Liver (tissue), 9 donors: Measurements from ENCODE around the gene PLPP3. TPM values are rescaled to one million over a fixed set of nuclear protein-coding genes. Genes with fewer than 3 reads are reported as not detected.

Experiments
- DNase-seq: peaks from one replicate; pipeline ENCODE4 v3.0.0-alpha.2; 2017; ENCODE audit warnings: low spot score
- H3K27ac ChIP-seq, 2 donors: one replicate each; pipeline ENCODE4 v1.7.0; 2013; ENCODE audit warnings: inconsistent platforms in 2 of 2, low read length in 2 of 2, control low read depth in 1 of 2, low read depth in 1 of 2, mild to moderate bottlenecking in 1 of 2
- H3K27me3 ChIP-seq, 4 donors: one replicate each; pipeline versions ENCODE4 v1.6.1 to v1.7.0; 2013; ENCODE audit warnings: low read length in 3 of 4, inconsistent platforms in 1 of 4, mild to moderate bottlenecking in 1 of 4, moderate library complexity in 1 of 4; ENCODE audit not compliant: control insufficient read depth in 4 of 4, insufficient read depth in 4 of 4
- H3K36me3 ChIP-seq, 4 donors: one replicate each; pipeline versions ENCODE4 v1.6.1 to v1.7.0; 2013; ENCODE audit warnings: low read length in 3 of 4, mild to moderate bottlenecking in 3 of 4, low read depth in 1 of 4, moderate library complexity in 1 of 4; ENCODE audit not compliant: control insufficient read depth in 4 of 4, insufficient read depth in 3 of 4
- H3K4me1 ChIP-seq, 4 donors: one replicate each; pipeline versions ENCODE4 v1.6.1 to v1.7.0; 2013; ENCODE audit warnings: low read length in 3 of 4, mild to moderate bottlenecking in 3 of 4, moderate library complexity in 1 of 4; ENCODE audit not compliant: control insufficient read depth in 4 of 4, insufficient read depth in 4 of 4
- H3K4me3 ChIP-seq, 3 donors: one replicate each; pipeline versions ENCODE4 v1.6.1 to v1.7.0; 2013; ENCODE audit warnings: low read length in 3 of 3, control low read depth in 1 of 3, low read depth in 1 of 3, mild to moderate bottlenecking in 1 of 3
- H3K9ac ChIP-seq, 2 donors: one replicate each; pipeline ENCODE4 v1.7.0; 2013; ENCODE audit warnings: low read length in 2 of 2, mild to moderate bottlenecking in 2 of 2, moderate library complexity in 2 of 2, control low read depth in 1 of 2, low read depth in 1 of 2
- H3K9me3 ChIP-seq, 4 donors: one replicate each; pipeline versions ENCODE4 v1.6.1 to v1.7.0; 2013; ENCODE audit warnings: low read length in 3 of 4; ENCODE audit not compliant: control insufficient read depth in 4 of 4
- ATF3 ChIP-seq: IDR thresholded peaks from 2 replicates; pipeline ENCODE4 v1.6.1; 2016; ENCODE audit warnings: antibody characterized with exemption
- CTCF ChIP-seq: fragments of 150-350 bp; IDR thresholded peaks from 2 replicates; pipeline ENCODE4 v1.5.1; 2017; ENCODE audit warnings: improper control_type of control experiment, low read depth, low read length; ENCODE audit not compliant: missing input control
- EGR1 ChIP-seq, 2 donors: IDR thresholded peaks; 2 replicates each; pipeline ENCODE4 v1.6.1; 2016 to 2018; ENCODE audit warnings: antibody characterized with exemption in 2 of 2, low read depth in 2 of 2
- FOXA1 ChIP-seq: IDR thresholded peaks from 2 replicates; pipeline ENCODE4 v1.6.1; 2016; ENCODE audit warnings: antibody characterized with exemption
- FOXA2 ChIP-seq: IDR thresholded peaks from 2 replicates; pipeline ENCODE4 v1.6.1; 2016; ENCODE audit warnings: antibody characterized with exemption
- GABPA ChIP-seq, 2 donors: IDR thresholded peaks in 1 of 2; conservative IDR thresholded peaks in 1 of 2; 2 replicates each; pipeline ENCODE4 v1.6.1; 2016; ENCODE audit warnings: antibody characterized with exemption in 2 of 2, mild to moderate bottlenecking in 1 of 2, moderate library complexity in 1 of 2
- HNF4A ChIP-seq, 2 donors: conservative IDR thresholded peaks; 2 replicates each; pipeline ENCODE4 v1.6.1; 2016; ENCODE audit warnings: antibody characterized with exemption in 2 of 2, mild to moderate bottlenecking in 2 of 2
- HNF4G ChIP-seq: IDR thresholded peaks from 2 replicates; pipeline ENCODE4 v1.6.1; 2016; ENCODE audit warnings: antibody characterized with exemption
- JUND ChIP-seq, 2 donors: IDR thresholded peaks; 2 replicates each; pipeline ENCODE4 v1.6.1; 2016; ENCODE audit warnings: antibody characterized with exemption in 2 of 2
- MAX ChIP-seq: IDR thresholded peaks from 2 replicates; pipeline ENCODE4 v1.6.1; 2016; ENCODE audit warnings: antibody characterized with exemption
- NR2F2 ChIP-seq: IDR thresholded peaks from 2 replicates; pipeline ENCODE4 v1.6.1; 2016; ENCODE audit warnings: antibody characterized with exemption
- RAD21 ChIP-seq, 2 donors: IDR thresholded peaks; 2 replicates each; pipeline ENCODE4 v1.6.1; 2016; ENCODE audit warnings: antibody characterized with exemption in 2 of 2, mild to moderate bottlenecking in 2 of 2
- REST ChIP-seq: IDR thresholded peaks from 2 replicates; pipeline ENCODE4 v1.6.1; 2016; ENCODE audit warnings: antibody characterized with exemption, mild to moderate bottlenecking
- RXRA ChIP-seq, 2 donors: IDR thresholded peaks; 2 replicates each; pipeline ENCODE4 v1.6.1; 2017 to 2018; ENCODE audit warnings: antibody characterized with exemption in 2 of 2, mild to moderate bottlenecking in 1 of 2
- SP1 ChIP-seq: IDR thresholded peaks from 2 replicates; pipeline ENCODE4 v1.6.1; 2018; ENCODE audit warnings: antibody characterized with exemption, mild to moderate bottlenecking
- ZBTB33 ChIP-seq: IDR thresholded peaks from 2 replicates; pipeline ENCODE4 v1.6.1; 2016; ENCODE audit warnings: antibody characterized with exemption
- WGBS: extraction: QIAGEN DNeasy Blood & Tissue Kit; methylation state at CpG from one replicate; pipeline ENCODE4 v1.1.7; 2013; 5-methylcytosine and 5-hydroxymethylcytosine counted together
- polyA plus RNA-seq, 2 donors: library from polyadenylated mRNA; stranded (reverse) in 1 of 2; unstranded in 1 of 2; fragments of 200-250 nt in 1 of 2; fragments of >200 nt in 1 of 2; fragmentation: Nextera tagmentation in 1 of 2; extraction: Ambion mirVana in 1 of 2; gene quantifications; one replicate each; pipeline versions ENCODE4 v1.2.1 to v1.2.3, GENCODE V29; 2013 to 2015
- total RNA-seq, 2 donors: library from RNA; depleted of rRNA; stranded (reverse); fragments of >200 nt; gene quantifications; one replicate each; pipeline ENCODE4 v1.2.3, GENCODE V29; 2014
- donor health status: healthy.
- donor health status: healthy.
- donor health status: healthy.
- donor health status: healthy.
- donor health status: healthy.

Gene PLPP3
- total and polyA plus RNA-seq, 4 donors = 46.1 to 91.2 (median 67.6) TPM

DNA sequence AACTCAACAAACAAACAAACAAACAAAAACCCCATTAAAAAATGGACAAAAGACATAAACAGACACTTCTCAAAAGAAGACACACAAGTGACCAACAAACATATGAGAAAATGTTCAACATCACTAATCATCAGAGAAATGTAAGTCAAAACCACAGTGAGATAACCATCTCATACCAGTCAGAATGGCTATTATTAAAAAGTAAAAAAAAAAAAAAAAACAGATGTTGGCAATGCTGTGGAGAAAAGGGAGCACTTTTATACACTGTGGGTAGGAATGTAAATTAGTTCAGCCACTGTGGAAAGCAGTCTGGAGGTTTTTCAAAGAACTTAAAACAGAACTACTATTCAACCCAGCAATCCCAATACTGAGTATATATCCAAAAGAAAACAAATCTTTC, 94.7 kb downstream of the PLPP3 start:
- TF ChIP-seq ATF3 = no peak
- TF ChIP-seq RXRA (IDR thresholded peaks at IDR 0.05) = no peak
- no peak for TF ChIP-seq FOXA1
- no peak for TF ChIP-seq CTCF
- no peak for TF ChIP-seq HNF4A (conservative IDR thresholded peaks at IDR 0.05)
- no peak for TF ChIP-seq ZBTB33
- TF ChIP-seq HNF4G = no peak
- TF ChIP-seq NR2F2 = no peak
- no peak for TF ChIP-seq MAX
- no peak for TF ChIP-seq SP1
- TF ChIP-seq FOXA2 = no peak
- TF ChIP-seq EGR1 (IDR thresholded peaks at IDR 0.05; ENCODE audit: low read depth in 2 of 2) = no peak
- no peak for TF ChIP-seq JUND (IDR thresholded peaks at IDR 0.05)
- no peak for TF ChIP-seq REST
- TF ChIP-seq GABPA (IDR thresholded peaks at IDR 0.05 in 1 of 2, conservative IDR thresholded peaks at IDR 0.05 in 1 of 2) = no peak
- H3K9me3 ChIP-seq = no peaks in the 10 kb centered on the region
- no peaks in the 10 kb centered on the region for H3K27me3 ChIP-seq
- H3K9ac ChIP-seq = no peak overlapping the region
- DNase-seq = no peak
- no peak overlapping the region for H3K4me3 ChIP-seq
- no peaks in the 10 kb centered on the region for H3K36me3 ChIP-seq
- peaks cover 0 to 8% (median 0%) of the 10 kb centered on the region in 4 donors for H3K4me1 ChIP-seq
- H3K27ac ChIP-seq = no peak overlapping the region

DNA sequence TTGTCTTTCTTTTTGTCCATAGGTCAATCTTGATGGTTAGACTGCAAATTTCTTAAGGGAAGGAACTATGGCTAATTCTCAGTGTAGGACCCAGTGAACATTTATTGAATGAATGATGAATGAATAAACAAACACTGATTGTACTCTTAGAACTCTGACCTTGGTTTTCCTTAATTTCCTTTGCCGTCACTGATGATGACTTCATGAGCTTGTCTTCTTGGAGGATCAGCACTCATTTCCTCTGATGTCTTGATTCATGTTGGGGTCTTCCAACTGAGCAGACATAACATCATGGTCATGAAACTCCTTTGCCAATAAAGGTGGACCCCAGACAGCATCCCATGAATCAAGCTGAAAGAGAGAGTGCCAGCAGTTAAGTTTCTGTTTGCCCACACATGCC, 96.3 kb downstream of the PLPP3 start:
- Histone ChIP-seq H3K4me3 (no peak overlapping the region), H3K27ac (no peak overlapping the region), H3K9ac (no peak overlapping the region), H3K4me1 (peaks cover 0 to 13% (median 4%) of the 10 kb centered on the region in 4 donors), H3K36me3 (no peaks in the 10 kb centered on the region), H3K9me3 (no peaks in the 10 kb centered on the region), H3K27me3 (no peaks in the 10 kb centered on the region)
- WGBS = 88% methylated on average over 1 of the region's 1 CpG
- no peak for DNase-seq
- TF ChIP-seq RAD21 (IDR thresholded peaks at IDR 0.05) (no peak), JUND (IDR thresholded peaks at IDR 0.05) (no peak), REST (no peak), FOXA1 (no peak), RXRA (IDR thresholded peaks at IDR 0.05) (no peak), MAX (no peak), GABPA (IDR thresholded peaks at IDR 0.05 in 1 of 2, conservative IDR thresholded peaks at IDR 0.05 in 1 of 2) (no peak), HNF4A (conservative IDR thresholded peaks at IDR 0.05) (no peak), ATF3 (no peak), ZBTB33 (no peak)
